Activated CD4-positive, alpha-beta T cell treated with anti-CD3 and anti-CD28 coated beads for 48 hours (primary cell): ENCODE measurements around the gene MYO18B.

Experiments used
- DNase-seq: peaks from one replicate; pipeline ENCODE4 v3.0.0-alpha.2; 2020

The MYO18B gene

DNA sequence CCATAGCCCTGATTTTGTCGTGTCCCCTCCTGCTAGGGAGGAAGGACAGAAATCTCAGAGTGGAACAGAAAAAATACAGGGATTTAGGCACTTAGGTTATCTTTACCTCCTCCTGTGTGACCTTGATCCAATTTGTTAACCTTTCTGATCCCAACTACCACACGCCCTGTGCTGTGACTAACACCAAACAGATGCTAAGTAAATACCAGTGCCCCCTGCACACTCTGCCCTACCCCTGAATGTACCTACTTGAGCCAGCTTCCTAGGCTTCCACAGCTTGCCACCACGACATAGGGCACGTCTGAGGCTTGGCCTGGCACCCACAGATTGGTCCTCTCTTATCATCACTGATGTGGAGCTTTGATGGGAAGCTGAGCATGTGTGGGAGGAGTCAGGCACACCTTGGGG, 9.2 kb downstream of the MYO18B start:
- no peak for DNase-seq

DNA sequence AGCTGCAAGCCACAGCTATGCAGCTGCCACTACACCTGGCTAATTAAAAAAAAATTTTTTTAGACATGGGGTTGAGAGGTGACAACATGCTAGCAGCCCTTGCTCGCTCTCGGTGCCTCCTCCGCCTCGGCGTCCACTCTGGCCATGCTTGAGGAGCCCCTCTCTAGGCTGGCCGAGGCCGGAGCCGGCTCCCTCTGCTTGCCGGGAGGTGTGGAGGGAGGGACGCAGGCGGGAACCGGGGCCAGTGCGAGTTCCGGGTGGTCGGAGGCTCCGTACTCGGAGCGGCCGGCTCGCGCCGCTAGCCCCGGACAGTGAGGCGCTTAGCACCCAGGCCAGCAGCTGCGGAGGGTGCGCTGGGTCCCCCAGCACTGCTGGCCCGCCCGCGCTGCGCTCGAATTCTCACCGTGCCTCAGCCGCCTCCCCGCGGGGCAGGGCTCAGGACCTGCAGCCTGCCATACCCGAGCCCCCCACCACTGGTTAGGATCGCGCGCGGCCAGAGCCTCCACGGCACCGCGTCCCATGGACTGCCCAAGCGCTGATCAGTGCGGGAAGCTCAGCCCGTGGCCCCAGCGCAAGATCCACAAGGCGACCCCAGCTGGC, 10.7 kb downstream of the MYO18B start:
- no peak for DNase-seq

DNA sequence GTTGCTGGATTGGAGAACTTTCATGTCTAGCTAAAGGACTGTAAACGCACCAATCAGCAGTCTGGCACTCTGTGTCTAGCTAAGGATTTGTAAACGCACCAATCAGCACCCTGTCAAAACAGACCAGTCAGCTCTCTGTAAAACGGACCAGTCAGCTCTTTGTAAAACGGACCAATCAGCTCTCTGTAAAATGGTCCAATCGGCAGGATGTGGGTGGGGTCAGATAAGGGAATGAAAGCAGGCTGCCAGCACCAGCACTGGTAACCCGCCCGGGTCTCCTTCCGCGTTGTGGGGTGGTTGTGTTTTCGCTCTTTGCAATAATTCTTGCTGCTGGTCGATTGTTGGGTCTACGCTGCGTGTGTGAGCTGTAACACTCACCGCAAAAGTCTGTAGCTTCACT, 11.3 kb downstream of the MYO18B start:
- no peak for DNase-seq

DNA sequence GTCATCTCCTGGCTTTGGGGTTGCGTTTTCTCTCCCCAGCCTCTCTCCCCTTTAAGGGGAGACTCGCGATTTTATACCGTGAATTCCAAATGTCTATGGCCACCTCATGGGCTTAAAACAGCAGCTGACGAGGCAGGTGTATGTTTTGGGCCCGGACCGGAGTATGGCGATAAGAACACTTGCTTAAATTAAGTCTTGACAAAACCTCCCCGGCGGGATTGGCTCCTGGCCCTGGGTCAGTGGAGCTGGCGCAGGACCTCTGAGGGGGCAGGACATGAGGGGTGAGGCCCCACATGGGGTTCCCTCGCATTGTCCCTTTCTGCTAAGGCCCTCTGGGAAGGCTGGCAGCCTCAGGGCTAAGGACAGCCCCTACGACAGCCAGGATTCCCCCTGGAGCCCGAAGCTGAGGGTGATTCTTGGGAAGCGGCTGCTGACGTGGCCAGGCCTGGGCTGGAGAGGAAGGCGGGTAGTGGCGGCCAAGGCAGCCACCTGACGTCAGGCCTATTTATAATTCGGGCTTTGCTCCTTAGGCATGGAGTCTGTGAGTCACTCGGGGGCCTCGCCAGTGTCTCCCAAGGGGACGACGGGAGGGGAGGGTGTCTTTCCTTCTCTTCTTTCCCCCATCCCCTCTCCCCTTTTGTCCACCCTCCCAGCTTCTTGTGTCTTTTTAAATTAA, 12.7 kb downstream of the MYO18B start:
- DNase-seq: no peak

DNA sequence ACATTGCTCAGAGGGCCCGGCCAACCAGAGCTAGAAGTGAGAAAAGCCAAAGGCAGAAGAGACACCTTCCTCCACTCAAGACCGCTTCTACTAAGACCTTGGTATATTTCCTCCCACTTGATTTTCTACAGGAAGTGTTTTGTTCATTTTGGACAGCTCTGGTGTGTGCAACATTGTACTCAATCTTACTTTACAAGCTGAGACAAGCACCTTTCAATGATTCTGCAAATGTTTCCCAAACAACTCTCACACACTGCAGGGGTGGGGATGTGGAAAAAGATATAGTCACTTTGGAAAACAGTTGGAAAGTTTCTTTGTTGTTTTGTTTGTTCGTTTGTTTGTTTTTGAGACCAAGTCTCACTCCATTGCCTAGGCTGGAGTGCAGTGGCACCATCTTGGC, 15.7 kb downstream of the MYO18B start:
- no peak for DNase-seq

DNA sequence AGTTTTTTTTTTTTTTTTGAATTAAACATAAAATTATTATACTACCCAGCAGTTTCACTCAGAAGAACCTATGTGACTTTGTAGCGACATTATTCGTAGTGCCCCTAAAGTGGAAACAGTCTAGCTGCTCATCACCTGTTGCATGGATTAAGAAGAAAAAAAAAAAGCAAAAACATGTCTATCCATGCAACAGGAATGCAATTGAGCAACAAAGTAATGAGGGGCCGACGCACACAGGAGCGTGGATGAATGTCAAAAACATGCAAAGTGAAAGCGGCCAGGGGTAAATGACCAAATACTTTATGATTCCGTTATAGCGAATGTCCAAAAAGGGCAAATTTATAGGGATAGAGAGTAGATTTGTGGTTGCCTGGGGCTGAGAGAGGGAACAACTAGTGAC, 16.3 kb downstream of the MYO18B start:
- DNase-seq: no peak

DNA sequence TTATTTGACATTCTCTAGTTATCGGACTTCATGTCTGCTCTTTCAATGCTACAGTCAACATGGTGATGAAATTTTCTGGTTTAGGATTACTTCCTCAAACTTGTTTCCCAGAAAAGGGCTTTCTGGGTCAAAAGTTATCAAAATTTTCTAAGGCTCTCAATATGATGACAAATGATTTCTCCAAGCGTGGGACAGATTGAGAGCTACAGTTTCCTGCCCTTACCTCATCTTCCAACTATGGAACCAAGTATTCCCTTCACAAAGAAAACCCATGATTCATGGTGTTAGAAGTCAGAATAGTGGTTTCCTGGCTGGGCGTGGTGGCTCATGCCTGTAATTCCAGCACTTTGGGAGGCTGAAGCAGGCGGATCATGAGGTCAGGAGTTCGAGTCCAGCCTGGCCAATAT, 17.8 kb downstream of the MYO18B start:
- no peak for DNase-seq

DNA sequence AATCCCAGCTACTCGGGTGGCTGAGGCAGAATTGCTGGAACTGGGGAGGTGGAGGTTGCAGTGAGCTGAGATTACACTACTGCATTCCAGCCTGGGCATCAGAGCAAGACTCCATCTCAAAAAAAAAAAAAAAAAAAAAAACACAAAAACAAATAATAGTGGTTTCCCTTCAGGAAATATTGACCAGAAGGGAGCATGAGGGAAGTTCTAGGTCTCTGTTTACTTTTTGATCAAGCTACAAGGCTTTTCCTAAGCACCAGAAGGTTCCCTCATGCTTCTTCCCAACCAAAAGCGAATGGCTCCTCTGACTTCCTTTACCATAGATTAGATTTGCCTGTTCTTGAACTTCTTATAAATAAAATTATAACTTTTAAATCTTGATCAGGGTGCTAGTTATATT, 18.3 kb downstream of the MYO18B start:
- no peak for DNase-seq

DNA sequence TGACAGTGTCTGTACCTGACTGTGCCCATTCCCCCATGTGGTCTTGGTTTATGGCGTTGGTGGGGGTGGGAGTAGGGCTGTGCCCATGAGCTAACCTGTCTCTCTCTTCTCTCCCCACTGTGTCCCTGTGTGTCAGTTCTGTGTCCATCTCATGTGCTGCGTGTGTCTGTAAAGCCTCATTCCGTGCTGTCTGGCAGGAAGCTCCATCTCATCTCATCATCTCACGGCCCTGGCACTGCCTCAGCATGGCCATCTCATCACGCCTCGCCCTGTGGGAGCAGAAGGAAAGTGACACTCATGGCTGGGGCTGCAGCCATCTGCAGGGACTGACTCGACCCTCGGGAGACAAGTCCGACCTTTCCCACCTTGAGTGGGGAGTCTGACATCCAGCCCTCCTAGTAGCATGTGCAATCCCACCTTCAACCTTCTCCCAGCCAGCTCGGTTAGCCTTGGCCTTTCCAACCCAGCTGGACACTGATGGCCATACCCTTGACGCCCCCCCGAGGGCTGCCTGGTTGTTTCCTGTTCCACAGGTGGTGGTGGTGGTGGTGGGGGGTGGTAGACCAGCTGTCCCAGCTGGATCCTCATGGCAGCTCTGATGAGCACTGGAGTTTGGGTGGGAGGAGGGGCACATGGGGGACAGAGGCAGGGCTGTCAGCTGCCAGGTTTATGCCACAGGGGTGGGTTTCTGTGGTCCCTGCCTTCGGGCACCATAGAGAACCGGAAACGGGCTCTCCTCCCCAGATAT, 19.0 kb downstream of the MYO18B start:
- DNase-seq: no peak

DNA sequence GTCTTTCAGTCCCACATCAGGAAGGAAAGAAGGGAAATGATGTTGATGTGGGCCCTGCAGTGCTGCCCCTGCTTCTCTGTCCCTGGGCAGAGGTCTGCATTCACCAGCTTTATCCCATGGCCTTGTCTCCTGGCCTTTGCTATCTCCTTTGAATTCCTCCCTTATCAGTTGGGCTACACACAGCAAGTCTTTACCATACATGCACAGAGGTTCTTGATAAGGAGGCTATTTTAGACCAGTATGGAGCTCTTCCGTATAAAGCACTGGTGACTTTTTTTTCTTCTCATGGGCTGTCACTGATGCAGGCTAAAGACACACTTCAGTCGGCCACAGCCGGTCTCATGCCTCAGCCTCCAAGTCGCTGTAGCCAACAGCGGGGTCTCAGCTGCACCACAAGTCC, 20.2 kb downstream of the MYO18B start:
- no peak for DNase-seq

DNA sequence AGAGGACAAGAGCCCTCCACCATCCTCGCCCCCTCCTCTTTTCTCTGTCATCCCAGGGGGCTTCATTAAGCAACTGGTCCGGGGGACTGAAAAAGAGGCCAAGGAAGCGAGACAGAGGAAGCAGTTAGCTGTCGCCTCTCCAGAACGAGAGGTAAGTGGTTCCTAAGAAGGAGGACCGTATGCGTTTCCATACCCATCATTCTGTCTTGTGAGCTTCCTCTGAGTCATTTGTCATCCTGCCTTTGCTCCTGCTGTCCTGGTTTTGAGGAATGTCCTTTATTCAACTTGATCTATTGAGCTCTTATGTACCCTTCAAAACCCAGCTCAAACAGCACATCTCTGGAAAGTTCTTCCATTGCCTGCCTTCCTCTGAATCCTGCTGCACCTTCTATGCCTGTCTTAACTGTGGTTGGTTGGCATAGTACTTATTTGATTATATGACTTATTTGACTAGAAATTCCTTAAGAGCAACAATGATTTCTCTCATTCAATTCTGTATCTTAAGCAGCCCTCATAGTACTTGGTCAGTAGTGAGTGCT, 21.3 kb downstream of the MYO18B start:
- no peak for DNase-seq

DNA sequence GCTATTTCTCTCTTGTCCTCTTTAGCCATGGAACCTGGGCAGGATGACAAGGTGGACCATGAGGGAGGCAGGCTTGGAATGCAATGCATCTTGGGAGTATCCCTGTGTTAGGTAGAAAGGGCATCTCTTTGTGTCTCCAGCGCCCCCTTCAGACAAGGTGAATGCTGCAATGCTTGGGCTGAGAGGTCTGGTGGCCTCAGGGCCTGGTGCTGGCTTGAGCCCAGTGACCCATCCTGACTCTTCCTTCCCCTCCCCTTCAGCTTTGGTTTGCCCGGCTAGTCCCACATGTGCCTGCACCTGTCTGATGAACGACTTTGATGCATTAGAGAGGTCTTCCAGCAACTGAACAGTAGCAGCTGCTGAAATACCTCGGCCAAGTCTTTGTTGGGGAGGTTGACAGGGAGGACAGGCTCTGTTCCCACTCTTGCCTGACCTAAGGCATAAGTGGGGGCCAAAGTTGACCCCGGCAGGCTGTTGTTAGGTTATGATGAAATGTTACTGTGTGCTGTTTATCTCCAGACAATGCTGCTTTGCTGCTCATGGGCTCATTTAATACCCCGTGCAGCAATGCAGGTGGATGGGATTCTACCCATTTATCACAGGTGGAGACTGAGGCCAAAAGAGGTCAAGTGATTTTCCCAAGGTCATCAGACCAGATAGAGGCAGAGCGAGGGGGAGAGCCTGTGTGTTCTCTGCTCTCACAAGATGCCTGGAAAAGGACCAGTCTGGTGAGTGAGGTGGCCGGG, 22.5 kb downstream of the MYO18B start:
- DNase-seq: peak; percentile 27

DNA sequence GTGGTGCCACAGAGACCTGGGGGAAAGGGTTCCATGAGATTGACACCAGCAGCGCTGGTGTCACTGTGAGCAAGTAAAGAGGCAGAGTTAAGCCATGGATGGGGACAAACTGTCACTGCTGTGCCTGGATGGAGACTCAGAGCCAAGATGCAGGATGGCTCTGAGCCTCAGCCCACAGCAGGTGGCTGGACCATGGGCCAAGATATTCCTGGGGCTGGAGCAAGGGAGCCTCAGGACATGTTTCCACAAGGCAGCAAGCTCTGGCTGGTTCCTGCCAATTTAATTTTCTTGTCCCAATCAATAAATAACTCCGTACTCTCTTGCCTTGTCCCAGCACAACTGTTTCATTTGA, 23.0 kb downstream of the MYO18B start:
- no peak for DNase-seq

DNA sequence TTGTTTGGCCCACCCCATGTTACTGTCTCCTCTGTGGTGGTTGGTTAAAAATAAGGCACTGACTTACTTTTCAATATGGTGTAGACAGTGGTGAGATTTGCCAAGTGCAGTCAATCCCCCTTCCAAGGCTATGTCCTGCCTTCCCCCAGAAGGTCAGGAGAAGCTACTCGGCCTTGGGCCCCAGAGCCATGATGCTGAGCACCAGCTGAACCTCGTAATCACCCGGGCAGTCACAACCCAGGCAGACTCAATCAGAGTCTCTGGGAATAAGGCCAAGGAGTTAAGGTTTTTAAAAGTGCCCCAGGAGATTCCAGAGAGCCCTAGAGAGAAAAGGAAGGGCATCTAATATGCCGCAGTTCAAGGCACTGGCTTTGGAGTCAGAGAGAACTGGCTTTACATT, 23.8 kb downstream of the MYO18B start:
- DNase-seq: no peak

DNA sequence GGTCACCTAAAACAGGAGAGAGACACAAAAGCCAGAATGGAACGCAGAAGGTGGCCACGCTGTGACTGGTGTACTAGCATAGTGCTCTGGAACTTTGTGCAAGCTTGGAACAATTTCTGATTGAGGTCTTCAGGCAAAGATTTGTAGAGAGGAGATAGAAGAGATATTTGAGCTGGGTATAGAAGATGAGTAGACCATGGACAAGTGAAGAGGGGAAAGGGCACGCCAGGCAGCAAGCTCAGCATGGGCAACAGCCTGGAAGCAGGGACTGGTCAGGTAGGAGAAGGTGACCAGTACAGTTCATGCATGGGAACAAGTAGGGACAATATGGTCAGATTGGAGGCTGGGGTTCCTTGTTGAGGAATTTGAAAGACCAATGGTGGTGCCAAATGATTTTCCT, 24.4 kb downstream of the MYO18B start:
- DNase-seq: no peak

DNA sequence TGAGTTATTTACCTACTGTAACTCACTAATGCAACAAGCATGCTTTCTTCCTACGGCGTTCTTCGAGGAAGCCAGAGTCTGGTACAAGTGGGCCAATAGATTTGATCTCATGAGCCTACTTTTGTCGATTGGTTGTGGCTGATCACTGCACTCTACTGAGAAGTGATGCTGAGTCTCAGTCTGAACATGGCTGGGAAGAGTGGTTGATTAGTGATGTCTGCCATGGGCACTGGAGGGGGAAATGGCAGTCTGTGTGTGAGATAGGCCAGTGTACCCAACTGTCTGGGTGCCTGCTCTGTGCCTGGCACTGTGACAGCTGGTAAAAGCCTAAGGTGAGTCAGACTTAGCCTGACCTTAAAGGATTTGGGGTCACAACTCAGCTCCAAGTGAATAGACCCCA, 28.3 kb downstream of the MYO18B start:
- DNase-seq: no peak

DNA sequence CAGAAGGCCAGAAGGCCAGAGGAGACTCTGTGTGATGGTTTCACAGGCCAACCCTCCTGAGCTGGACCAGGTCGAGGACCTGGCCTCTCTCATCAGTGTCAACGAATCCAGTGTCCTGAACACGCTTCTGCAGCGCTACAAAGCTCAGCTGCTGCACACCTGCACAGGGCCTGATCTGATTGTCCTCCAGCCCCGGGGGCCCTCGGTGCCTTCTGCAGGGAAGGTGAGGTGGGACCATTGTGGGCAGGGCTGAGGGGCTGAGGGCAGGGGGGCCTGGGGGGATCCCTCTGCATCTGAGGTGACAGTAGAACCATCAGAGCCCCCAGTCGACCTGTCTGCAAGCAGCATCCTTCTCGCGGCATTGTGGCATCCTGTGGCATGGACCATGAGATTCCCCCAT, 30.3 kb downstream of the MYO18B start:
- DNase-seq: no peak

DNA sequence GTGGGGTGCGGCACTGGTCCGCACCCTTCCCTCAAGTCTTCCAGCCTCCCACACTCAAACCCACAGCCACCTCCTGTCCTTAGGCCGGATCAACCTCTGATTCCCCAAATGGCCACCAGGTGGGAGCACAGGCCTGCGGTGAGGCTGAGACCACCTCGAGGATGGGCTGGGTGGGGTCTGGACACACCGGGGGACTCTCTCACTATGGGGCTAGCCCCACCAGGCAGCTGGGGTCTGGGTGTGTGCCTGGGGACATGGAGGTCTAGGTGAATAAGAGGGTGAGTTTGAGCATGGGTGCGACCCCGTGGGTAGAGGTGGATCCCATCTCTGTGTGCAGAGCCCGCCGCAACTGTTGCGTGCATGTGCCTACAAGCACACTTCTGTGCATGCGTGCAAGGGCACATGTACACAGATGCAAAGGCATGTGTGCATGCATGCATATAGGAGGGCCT, 32.6 kb downstream of the MYO18B start:
- DNase-seq: peak; percentile 20

DNA sequence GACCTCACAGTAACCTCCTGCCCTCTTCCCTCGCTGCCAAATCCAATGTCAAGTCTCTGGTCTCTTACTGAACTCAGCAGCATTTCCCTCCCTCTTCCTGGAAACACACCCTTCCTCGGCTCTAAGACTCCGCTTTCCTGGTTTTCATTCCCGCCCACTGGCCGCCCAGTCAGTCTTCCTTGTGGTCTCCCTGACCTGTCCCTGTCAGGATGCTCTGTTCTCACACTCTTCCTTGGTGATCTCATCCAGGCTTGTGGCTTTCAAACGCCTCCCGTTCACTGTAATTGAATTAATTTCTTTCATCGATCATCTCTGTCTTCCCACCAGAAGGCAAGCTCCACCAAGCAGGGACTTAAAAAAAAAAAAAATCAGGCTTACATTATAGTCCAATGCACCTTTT, 33.5 kb downstream of the MYO18B start:
- DNase-seq: no peak

DNA sequence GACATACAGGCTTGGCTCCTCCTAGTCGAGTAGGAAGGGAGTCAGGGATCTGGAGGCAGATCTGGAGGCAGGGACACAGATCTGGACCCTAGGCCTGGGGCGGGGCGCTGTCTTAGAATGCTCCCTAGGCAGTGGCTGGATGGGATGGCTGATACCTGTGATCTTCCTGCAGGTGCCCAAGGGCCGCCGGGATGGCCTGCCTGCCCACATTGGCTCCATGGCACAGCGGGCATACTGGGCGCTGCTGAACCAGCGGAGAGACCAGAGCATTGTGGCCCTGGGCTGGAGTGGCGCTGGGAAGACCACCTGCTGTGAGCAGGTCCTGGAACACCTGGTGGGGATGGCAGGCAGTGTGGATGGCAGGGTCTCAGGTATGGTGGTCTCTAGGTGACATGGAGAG, 35.4 kb downstream of the MYO18B start:
- no peak for DNase-seq

DNA sequence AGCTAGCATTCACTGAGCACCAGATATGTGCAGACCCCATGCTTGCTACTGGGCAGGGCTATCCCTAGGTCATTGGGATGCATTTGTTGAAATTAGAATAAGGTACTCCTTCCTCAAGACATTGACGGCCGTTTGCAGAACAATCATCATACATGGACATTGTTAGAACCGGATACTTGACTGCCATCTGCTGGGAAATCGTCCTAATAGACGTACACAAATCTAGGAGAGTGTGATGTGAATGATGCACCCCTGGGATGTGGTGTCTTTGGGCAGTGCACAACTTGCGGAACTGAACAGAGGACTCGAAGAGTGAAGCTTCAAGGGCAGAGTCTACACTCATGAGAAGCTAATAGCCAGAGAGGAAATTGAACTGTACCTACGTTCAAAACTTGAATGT, 35.9 kb downstream of the MYO18B start:
- DNase-seq: peak; percentile 14

DNA sequence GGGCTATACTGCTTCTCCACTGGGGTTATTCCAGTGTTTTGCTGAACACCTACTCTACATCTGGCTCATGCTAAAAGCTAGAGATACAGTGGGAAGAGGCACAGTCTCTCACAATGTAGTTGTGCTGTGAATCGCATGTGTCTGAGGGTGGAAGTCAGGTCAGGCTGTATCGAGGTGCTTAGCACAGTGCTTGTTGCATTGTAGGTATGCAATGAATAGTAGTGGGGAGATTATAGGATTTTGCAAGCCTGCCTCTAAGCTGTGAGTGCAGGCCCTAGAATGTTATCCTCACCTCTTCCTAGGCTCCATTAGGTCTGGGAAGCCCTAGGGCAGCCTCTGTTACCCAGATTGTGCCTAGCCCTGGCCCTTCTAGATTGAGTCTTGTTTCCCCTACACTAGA, 37.4 kb downstream of the MYO18B start:
- no peak for DNase-seq

DNA sequence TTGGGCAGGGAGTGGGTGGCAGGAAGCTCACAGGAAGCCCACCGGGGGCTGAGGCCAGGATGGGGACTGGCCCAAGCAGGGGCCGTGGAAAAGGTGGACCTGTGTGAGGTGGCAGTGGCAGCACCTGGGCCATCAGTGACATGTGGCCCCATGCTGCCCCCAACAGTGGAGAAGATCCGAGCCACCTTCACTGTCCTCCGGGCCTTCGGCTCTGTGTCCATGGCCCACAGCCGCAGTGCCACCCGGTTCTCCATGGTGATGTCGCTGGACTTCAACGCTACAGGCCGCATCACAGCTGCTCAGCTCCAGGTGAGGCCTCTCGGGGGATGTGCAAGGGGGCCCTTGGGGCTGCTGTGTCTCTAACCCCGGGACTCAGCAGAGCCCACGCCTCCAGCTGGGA, 37.9 kb downstream of the MYO18B start:
- no peak for DNase-seq

DNA sequence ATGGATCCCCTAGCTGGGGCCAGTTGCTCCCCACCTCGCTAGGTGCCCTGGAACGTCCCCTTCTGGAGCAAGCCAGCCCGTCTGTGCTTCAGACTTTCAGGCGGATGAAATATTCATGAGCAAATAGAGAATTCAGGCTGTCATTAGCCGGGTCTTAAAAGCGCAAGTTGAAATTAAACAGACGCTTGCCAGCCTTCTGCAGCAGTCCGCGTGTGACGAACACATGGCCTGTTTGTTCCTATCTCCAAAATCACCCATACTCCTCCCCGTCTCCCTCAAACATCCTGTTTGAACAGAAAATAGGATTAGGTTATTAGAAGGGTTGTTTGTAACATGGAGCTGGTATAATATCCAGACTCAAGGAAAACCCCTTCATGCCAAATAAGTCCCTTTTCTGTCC, 38.7 kb downstream of the MYO18B start:
- no peak for DNase-seq
